Lung (tissue), 12 donors: ENCODE measurements around the gene ASIC4. TPM values are rescaled to one million over a fixed set of nuclear protein-coding genes. Genes with fewer than 3 reads are reported as not detected.

ENCODE experiments used
- ATAC-seq: fragments of 200-7000 bp; cut with Tn5 transposase; one replicate; pipeline ENCODE4 v1.9.1; 2020; ENCODE audit warnings: moderate number of reproducible peaks; ENCODE audit not compliant: insufficient read depth, low FRiP score
- DNase-seq, 3 donors: peaks; one replicate each; pipeline ENCODE4 v3.0.0-alpha.2; 2013 to 2017
- H3K27ac ChIP-seq, 2 donors: one replicate each; pipeline ENCODE4 v1.5.1; 2013; ENCODE audit warnings: mild to moderate bottlenecking in 2 of 2, moderate library complexity in 2 of 2, control low read depth in 1 of 2, inconsistent platforms in 1 of 2, low read depth in 1 of 2, low read length in 1 of 2
- H3K27me3 ChIP-seq, 3 donors: one replicate each; pipeline ENCODE4 v1.5.1; 2013; ENCODE audit warnings: low read length in 2 of 3; ENCODE audit not compliant: control insufficient read depth in 3 of 3, insufficient read depth in 3 of 3
- H3K36me3 ChIP-seq, 4 donors: one replicate each; pipeline ENCODE4 v1.5.1; 2013; ENCODE audit warnings: low read length in 4 of 4, mild to moderate bottlenecking in 1 of 4, moderate library complexity in 1 of 4; ENCODE audit not compliant: control insufficient read depth in 4 of 4, insufficient read depth in 4 of 4
- H3K4me1 ChIP-seq, 5 donors: one replicate each; pipeline ENCODE4 v1.5.1; 2013; ENCODE audit warnings: low read length in 5 of 5, mild to moderate bottlenecking in 2 of 5, moderate library complexity in 1 of 5; ENCODE audit not compliant: control insufficient read depth in 5 of 5, insufficient read depth in 5 of 5
- H3K4me3 ChIP-seq: one replicate; pipeline ENCODE4 v1.5.1; 2013; ENCODE audit warnings: mild to moderate bottlenecking, control low read depth, moderate library complexity
- H3K9ac ChIP-seq, 2 donors: one replicate each; pipeline ENCODE4 v1.5.1; 2013; ENCODE audit warnings: low read length in 2 of 2, control low read depth in 1 of 2; ENCODE audit not compliant: insufficient read depth in 1 of 2
- H3K9me3 ChIP-seq, 4 donors: one replicate each; pipeline ENCODE4 v1.5.1; 2013; ENCODE audit warnings: low read length in 3 of 4, mild to moderate bottlenecking in 1 of 4, moderate library complexity in 1 of 4; ENCODE audit not compliant: control insufficient read depth in 4 of 4, insufficient read depth in 3 of 4
- WGBS, 2 donors: extraction: QIAGEN DNeasy Blood & Tissue Kit; methylation state at CpG; one replicate each; pipeline ENCODE4 v1.1.7; 2013; 5-methylcytosine and 5-hydroxymethylcytosine counted together
- polyA plus RNA-seq, 2 donors: library from polyadenylated mRNA; stranded (reverse); fragments of 200-250 nt; gene quantifications; one replicate each; pipeline ENCODE4 v1.2.1, GENCODE V29; 2013
- total RNA-seq, 2 donors: library from RNA; depleted of rRNA in 1 of 2; stranded (reverse); fragments of >200 nt in 1 of 2; gene quantifications; one replicate each; pipeline ENCODE4 v1.2.1, GENCODE V29; 2014 to 2021
- TF ChIP-seq, protein P1 (sequence below): IDR thresholded peaks from 2 replicates; pipeline ENCODE4 v1.5.1; 2012; ENCODE audit warnings: mild to moderate bottlenecking; ENCODE audit errors: control extremely low read depth, extremely low read depth
- donor health status: control.
- donor health status: control.
- donor health status: Bipolar disorder and iron deficiency.
- donor health status: healthy.
- donor health status: DM: yes; HTN: yes; CAD: no.

The ASIC4 gene
- total and polyA plus RNA-seq, 4 donors, result 0.02 to 0.43 (median 0.14) TPM

DNA sequence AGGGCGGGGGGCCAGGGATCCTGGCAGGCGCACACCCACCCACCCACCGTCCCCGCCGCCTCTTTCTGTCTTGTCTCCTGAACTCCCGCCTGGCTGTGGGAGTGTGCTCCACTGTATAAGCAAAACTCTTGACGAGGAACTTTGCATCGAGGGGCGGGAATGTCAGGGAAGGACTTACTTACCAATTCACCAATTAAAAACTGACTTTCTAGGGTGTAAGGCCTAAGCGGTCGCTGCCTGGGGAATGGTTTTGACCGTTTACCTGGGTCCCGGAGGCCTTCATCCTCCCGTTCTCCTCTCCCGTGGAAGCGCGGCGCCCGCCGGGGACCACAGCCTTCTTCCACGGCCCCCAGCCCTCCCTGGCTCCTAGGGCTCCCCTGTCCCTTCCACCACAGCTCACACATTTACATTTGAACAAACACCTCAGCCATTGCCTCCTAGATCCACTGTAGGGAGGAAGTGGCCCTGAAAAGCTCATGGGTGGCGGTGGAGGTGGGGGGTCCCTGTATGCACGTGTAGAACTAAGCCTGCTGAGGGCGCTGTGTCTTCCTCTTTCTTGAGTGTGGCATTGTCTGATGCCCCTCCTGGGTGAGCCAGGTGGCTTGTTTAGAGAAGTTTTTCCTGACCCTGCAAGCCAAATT, 8.9 kb downstream of the ASIC4 start:
- no peak overlapping the region for H3K27ac ChIP-seq
- no peak overlapping the region for H3K9ac ChIP-seq
- TF ChIP-seq, protein P1, sequence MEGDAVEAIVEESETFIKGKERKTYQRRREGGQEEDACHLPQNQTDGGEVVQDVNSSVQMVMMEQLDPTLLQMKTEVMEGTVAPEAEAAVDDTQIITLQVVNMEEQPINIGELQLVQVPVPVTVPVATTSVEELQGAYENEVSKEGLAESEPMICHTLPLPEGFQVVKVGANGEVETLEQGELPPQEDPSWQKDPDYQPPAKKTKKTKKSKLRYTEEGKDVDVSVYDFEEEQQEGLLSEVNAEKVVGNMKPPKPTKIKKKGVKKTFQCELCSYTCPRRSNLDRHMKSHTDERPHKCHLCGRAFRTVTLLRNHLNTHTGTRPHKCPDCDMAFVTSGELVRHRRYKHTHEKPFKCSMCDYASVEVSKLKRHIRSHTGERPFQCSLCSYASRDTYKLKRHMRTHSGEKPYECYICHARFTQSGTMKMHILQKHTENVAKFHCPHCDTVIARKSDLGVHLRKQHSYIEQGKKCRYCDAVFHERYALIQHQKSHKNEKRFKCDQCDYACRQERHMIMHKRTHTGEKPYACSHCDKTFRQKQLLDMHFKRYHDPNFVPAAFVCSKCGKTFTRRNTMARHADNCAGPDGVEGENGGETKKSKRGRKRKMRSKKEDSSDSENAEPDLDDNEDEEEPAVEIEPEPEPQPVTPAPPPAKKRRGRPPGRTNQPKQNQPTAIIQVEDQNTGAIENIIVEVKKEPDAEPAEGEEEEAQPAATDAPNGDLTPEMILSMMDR, result no peak
- H3K27me3 ChIP-seq, result peaks cover 0 to 61% (median 21%) of the 10 kb centered on the region in 3 donors
- H3K4me1 ChIP-seq, result peaks cover 0 to 40% (median 0%) of the 10 kb centered on the region in 5 donors
- H3K9me3 ChIP-seq, result peaks cover 0 to 2% (median 0%) of the 10 kb centered on the region in 4 donors
- ATAC-seq, result no peak
- no peak overlapping the region for H3K4me3 ChIP-seq
- DNase-seq, result peak in 1 of 3 donors; percentile 50
- H3K36me3 ChIP-seq, result no peaks in the 10 kb centered on the region
- 14 to 15% methylated on average over 24 of the region's 24 CpGs for WGBS, 2 donors

- H3K9me3 ChIP-seq, result peaks cover 0 to 2% (median 0%) of the 10 kb centered on the region in 4 donors
- H3K4me1 ChIP-seq, result peaks cover 0 to 43% (median 0%) of the 10 kb centered on the region in 5 donors
- H3K27ac ChIP-seq, result no peak overlapping the region
- no peak overlapping the region for H3K9ac ChIP-seq
- DNase-seq, result no peak
- H3K27me3 ChIP-seq, result peaks cover 0 to 66% (median 31%) of the 10 kb centered on the region in 3 donors
- no peak overlapping the region for H3K4me3 ChIP-seq
- no peaks in the 10 kb centered on the region for H3K36me3 ChIP-seq
- 93 to 95% methylated on average over 2 of the region's 2 CpGs for WGBS, 2 donors
- TF ChIP-seq, protein P1, result no peak
- ATAC-seq, result no peak
Measured at GRCh38 chr2:219524817-219525216, 10.5 kb downstream of the ASIC4 start.

- H3K27ac ChIP-seq, result no peak overlapping the region
- ATAC-seq (no peak), DNase-seq (peak; percentile 66 to 73 (median 71))
- TF ChIP-seq, protein P1, result no peak
- H3K4me3 ChIP-seq, result no peak overlapping the region
- no peaks in the 10 kb centered on the region for H3K36me3 ChIP-seq
- H3K4me1 ChIP-seq, result peaks cover 0 to 45% (median 0%) of the 10 kb centered on the region in 5 donors
- whole genome bisulfite sequencing, 2 donors, result 42 to 47% methylated on average over 8 to 9 of the region's 9 CpGs
- peaks cover 0 to 2% (median 0%) of the 10 kb centered on the region in 4 donors for H3K9me3 ChIP-seq
- no peak overlapping the region for H3K9ac ChIP-seq
- H3K27me3 ChIP-seq, result peaks cover 0 to 65% (median 35%) of the 10 kb centered on the region in 3 donors
Measured at GRCh38 chr2:219525533-219526232, 11.4 kb downstream of the ASIC4 start.
